Left lung (tissue), 10 donors: ENCODE measurements around the gene ZNF784. TPM values are rescaled to one million over a fixed set of nuclear protein-coding genes. Genes with fewer than 3 reads are reported as not detected.

Source experiments
- ATAC-seq: fragments of 200-7000 bp; cut with Tn5 transposase; one replicate; pipeline ENCODE4 v1.9.1; 2020; ENCODE audit warnings: moderate library complexity
- DNase-seq, 4 donors: peaks; one replicate each; pipeline ENCODE4 v3.0.0-alpha.2; 2013 to 2020
- H3K27ac ChIP-seq, 2 donors: fragments of 200-600 bp; sonication (generic) in 1 of 2; one replicate each; pipeline versions ENCODE4 v1.5.0 to v1.8.0; 2020 to 2021
- H3K27me3 ChIP-seq, 2 donors: fragments of 200-600 bp; sonication (generic) in 1 of 2; one replicate each; pipeline versions ENCODE4 v1.5.0 to v1.8.0; 2020 to 2021
- H3K36me3 ChIP-seq, 2 donors: fragments of 200-600 bp; sonication (generic) in 1 of 2; one replicate each; pipeline versions ENCODE4 v1.5.0 to v1.8.0; 2020 to 2021
- H3K4me1 ChIP-seq, 2 donors: fragments of 200-600 bp; one replicate each; pipeline ENCODE4 v1.8.0; 2021
- H3K4me3 ChIP-seq, 2 donors: fragments of 200-600 bp; sonication (generic) in 1 of 2; one replicate each; pipeline versions ENCODE4 v1.5.0 to v1.8.0; 2020 to 2021; ENCODE audit warnings: mild to moderate bottlenecking in 1 of 2
- H3K9me3 ChIP-seq, 2 donors: fragments of 200-600 bp; sonication (generic) in 1 of 2; one replicate each; pipeline versions ENCODE4 v1.5.0 to v1.8.0; 2020 to 2021
- CTCF ChIP-seq, 2 donors: fragments of 200-600 bp; sonication (generic) in 1 of 2; IDR thresholded peaks; one replicate each; pipeline versions ENCODE4 v1.5.0 to v1.8.0; 2021; ENCODE audit warnings: antibody characterized with exemption in 2 of 2
- intact Hi-C, 2 donors: fragments of 100-400 bp; cut with DNase I; formaldehyde crosslinking; loops; one replicate each; pipeline versions ENCODE4 v1.11.2 to v1.14.2; 2022
- polyA plus RNA-seq, 6 donors: library from polyadenylated mRNA; unstranded; fragments of 120-200 nt; gene quantifications; one replicate each; pipeline ENCODE4 v1.2.1, GENCODE V29; 2013; ENCODE audit not compliant: insufficient read length in 6 of 6
- total RNA-seq, 2 donors: library from RNA; stranded (reverse); fragmentation: NEBNext Ultra II Directional; extraction: Animal tissue kit (Norgen Biotek cat#: 25700); gene quantifications; one replicate each; pipeline ENCODE4 v1.2.1, GENCODE V29; 2021
- donor health status: DM: no; HTN: yes; CAD: no.
- donor health status: DM: no; HTN: no; CAD: no.

ZNF784 gene
- total and polyA plus RNA-seq, 8 donors, result 6.0 to 11.6 (median 8.6) TPM

DNA sequence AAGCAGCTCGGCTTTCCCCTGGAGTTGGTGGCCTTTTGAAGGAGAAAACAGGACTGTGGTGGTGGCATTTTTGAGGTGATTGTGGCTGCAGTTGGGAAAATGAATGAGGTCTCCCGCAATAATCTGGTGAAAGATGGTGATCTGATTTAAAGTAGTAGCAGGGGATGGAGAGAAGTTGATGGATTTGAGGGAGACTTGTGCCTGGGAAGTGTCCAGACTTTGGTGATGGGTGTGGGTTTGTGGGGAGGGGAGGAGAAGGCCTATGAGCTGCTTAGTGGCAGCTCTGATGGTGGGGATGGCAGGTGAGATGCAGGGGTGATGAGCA, 46.6 kb upstream of the ZNF784 start:
- no peaks in the 10 kb centered on the region for H3K27me3 ChIP-seq
- no peak overlapping the region for H3K4me3 ChIP-seq
- no peak for TF ChIP-seq CTCF (IDR thresholded peaks at IDR 0.05)
- H3K9me3 ChIP-seq, result no peaks in the 10 kb centered on the region
- DNase-seq (no peak), ATAC-seq (no peak)
- peaks cover 2 to 16% of the 10 kb centered on the region in 2 donors for H3K4me1 ChIP-seq
- peaks cover 0 to 84% of the 10 kb centered on the region in 2 donors for H3K36me3 ChIP-seq
- intact Hi-C loops, result no loop called here
- H3K27ac ChIP-seq, result no peak overlapping the region

GRCh38 chr19:55670280-55671053, 46.1 kb upstream of the ZNF784 start:
- Histone ChIP-seq H3K4me1 (peaks cover 0 to 11% of the 10 kb centered on the region in 2 donors), H3K9me3 (no peaks in the 10 kb centered on the region), H3K4me3 (no peak overlapping the region), H3K27ac (no peak overlapping the region), H3K27me3 (no peaks in the 10 kb centered on the region), H3K36me3 (peaks cover 0 to 89% of the 10 kb centered on the region in 2 donors)
- intact Hi-C loops, result no loop called here
- ATAC-seq, result no peak
- DNase-seq, result peak in 2 of 4 donors; percentile 64 to 92
- TF ChIP-seq CTCF (IDR thresholded peaks at IDR 0.05), result no peak

DNA sequence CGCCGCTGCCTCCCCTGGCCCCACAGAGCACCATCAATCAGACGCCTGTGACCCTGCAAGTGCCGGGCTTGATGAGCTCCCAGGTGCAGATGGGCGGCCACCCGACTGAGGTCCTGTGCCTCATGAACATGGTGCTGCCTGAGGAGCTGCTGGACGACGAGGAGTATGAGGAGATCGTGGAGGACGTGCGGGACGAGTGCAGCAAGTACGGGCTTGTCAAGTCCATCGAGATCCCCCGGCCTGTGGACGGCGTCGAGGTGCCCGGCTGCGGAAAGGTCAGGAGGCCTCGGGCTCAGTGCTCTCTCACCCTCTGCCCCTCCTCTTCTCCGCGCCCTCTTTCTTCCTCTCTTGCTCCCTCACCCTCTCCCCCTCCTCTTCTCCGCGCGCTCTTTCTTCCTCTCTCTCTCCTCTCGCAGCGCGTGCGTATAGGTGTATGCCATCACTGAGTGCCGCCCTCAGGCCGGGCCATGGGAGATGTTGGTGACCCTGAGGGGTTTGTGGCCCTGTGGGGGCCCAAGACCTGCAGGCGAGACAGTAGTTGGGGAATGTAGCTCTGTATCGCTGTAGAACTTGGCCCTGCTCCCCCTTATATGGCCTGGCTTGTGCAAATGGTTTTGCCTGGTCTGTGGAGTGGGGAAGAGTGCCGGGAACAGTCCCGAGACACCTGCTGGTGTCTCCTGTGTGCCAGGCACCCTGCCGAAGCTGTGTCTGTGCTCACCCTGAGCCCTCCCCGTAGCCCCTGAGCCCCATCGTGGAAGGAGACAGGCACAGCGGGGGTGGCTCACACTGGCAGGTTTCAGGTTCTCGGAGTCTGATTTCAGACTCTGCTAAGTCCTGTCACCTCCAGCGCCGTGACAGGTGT, 45.3 kb upstream of the ZNF784 start:
- TF ChIP-seq CTCF (IDR thresholded peaks at IDR 0.05), result no peak
- Histone ChIP-seq H3K36me3 (peaks cover 0 to 97% of the 10 kb centered on the region in 2 donors), H3K4me3 (no peak overlapping the region), H3K27me3 (no peaks in the 10 kb centered on the region), H3K9me3 (no peaks in the 10 kb centered on the region), H3K27ac (no peak overlapping the region), H3K4me1 (peaks cover 0 to 10% of the 10 kb centered on the region in 2 donors)
- intact Hi-C loops, result no loop called here
- peak in 1 of 4 donors; percentile 69 for DNase-seq
- no peak for ATAC-seq

- ATAC-seq, result no peak
- intact Hi-C loops, result no loop called here
- peaks cover 4 to 99% of the 10 kb centered on the region in 2 donors for H3K36me3 ChIP-seq
Observed at GRCh38 chr19:55668603-55669348, 44.4 kb upstream of the ZNF784 start.

More at GRCh38 chr19:55668603-55669348, 44.4 kb upstream of the ZNF784 start:
- no peaks in the 10 kb centered on the region for H3K9me3 ChIP-seq
- no peak overlapping the region for H3K27ac ChIP-seq
- H3K4me1 ChIP-seq, result peaks cover 0 to 4% of the 10 kb centered on the region in 2 donors
- peak in 1 of 4 donors; percentile 77 for DNase-seq
- no peaks in the 10 kb centered on the region for H3K27me3 ChIP-seq
- TF ChIP-seq CTCF (IDR thresholded peaks at IDR 0.05), result no peak
- no peak overlapping the region for H3K4me3 ChIP-seq
